ENCODE measurements around the gene THRA.

Gene THRA

GRCh38 chr17:40098846-40099618 lies 36.3 kb downstream of the THRA start:
- Histone ChIP-seq H3K9me3 (ENCODE audit: control insufficient read depth in 5 of 5, low read length in 5 of 5) (no peaks in the 10 kb centered on the region), H3K4me1 (ENCODE audit: control insufficient read depth in 5 of 5, insufficient read depth in 5 of 5, low read length in 5 of 5) (peaks cover 46 to 92% (median 77%) of the 10 kb centered on the region in 5 donors), H3K27me3 (ENCODE audit: control insufficient read depth in 5 of 5, insufficient read depth in 4 of 5, low read length in 5 of 5) (peaks cover 0 to 8% (median 0%) of the 10 kb centered on the region in 5 donors), H3K9ac (ENCODE audit: low read length in 5 of 5) (peak overlapping the region; percentile 88 to 98 (median 97)), H3K27ac (ENCODE audit: low read depth, low read length) (peak overlapping the region; percentile 95), H3K36me3 (ENCODE audit: control insufficient read depth in 5 of 5, insufficient read depth in 5 of 5, low read length in 5 of 5) (peaks cover 0 to 41% (median 39%) of the 10 kb centered on the region in 5 donors), H3K4me3 (ENCODE audit: low read depth in 1 of 5, low read length in 5 of 5) (peak overlapping the region; percentile 86 to 100 (median 92))

DNA sequence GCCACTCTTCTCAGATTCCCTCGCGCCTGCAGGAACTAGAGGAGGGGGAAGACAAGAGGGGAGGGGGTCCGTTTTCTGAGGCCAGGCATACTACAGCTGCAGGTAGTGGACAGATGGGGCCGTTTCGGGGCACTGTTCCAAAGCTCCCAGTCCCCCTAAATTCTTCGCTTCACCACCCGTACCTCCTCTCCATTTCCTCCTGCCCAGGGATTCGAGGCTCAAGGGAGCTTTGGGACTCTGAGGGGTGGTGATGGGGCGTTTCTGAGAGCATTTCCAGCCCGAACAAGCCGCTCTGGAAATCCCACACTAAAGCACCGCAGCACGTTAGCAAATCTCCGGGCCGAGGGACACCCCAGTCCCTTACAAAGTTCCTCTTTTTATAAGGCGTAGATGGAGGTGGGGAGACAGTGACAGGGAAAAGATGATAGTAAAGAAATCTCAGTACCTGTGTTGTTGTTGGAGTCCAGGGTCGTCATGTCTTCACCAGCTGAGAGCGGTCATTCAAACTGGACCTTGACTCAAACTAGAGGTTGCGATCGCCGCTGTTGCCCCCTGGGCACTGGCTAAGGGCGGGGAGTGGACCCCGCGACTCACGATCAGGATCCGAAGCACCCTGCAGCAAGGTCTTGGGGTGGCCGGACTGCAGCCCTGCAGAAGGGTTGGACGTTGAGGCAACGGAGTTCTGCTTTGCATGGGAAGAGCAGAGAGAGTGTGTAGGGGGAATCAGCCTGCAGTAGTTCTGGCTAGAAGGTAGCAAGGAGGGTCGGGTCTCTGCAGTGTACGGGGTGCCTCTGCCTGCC lies 37.1 kb downstream of the THRA start:
- Histone ChIP-seq H3K4me3 (ENCODE audit: low read depth in 1 of 5, low read length in 5 of 5) (peak overlapping the region; percentile 86 to 100 (median 92)), H3K27me3 (ENCODE audit: control insufficient read depth in 5 of 5, insufficient read depth in 4 of 5, low read length in 5 of 5) (peaks cover 0 to 8% (median 0%) of the 10 kb centered on the region in 5 donors), H3K9me3 (ENCODE audit: control insufficient read depth in 5 of 5, low read length in 5 of 5) (no peaks in the 10 kb centered on the region), H3K9ac (ENCODE audit: low read length in 5 of 5) (peak overlapping the region; percentile 88 to 98 (median 97)), H3K4me1 (ENCODE audit: control insufficient read depth in 5 of 5, insufficient read depth in 5 of 5, low read length in 5 of 5) (peaks cover 52 to 92% (median 76%) of the 10 kb centered on the region in 5 donors), H3K36me3 (ENCODE audit: control insufficient read depth in 5 of 5, insufficient read depth in 5 of 5, low read length in 5 of 5) (peaks cover 0 to 34% (median 31%) of the 10 kb centered on the region in 5 donors), H3K27ac (ENCODE audit: low read depth, low read length) (peak overlapping the region; percentile 95)

DNA sequence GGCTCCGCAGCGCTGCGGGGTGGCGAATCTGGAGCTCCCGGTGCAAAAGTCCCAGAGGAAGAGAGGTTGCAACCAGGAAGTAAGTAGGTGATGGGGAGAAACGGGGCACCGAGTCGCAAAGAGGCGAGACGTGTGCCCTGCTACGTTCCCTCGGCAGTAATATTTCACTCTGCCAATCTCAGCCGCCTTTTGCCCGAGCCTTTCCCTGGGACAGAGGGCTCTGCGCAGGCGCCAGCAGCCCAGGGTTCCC lies 37.6 kb downstream of the THRA start, which contains the start of gene NR1D1:
Gene NR1D1, minus strand, starts transcription at position 171 of the 250 bp plus-strand sequence. CDS start 495 bp downstream, outside the sequence.
- H3K9me3 ChIP-seq (ENCODE audit: control insufficient read depth in 5 of 5, low read length in 5 of 5): no peaks in the 10 kb centered on the region
- peaks cover 0 to 28% (median 26%) of the 10 kb centered on the region in 5 donors for H3K36me3 ChIP-seq (ENCODE audit: control insufficient read depth in 5 of 5, insufficient read depth in 5 of 5, low read length in 5 of 5)
- H3K27me3 ChIP-seq (ENCODE audit: control insufficient read depth in 5 of 5, insufficient read depth in 4 of 5, low read length in 5 of 5): peaks cover 0 to 8% (median 0%) of the 10 kb centered on the region in 5 donors
- peak within 1 kb of the TSS; percentile 86 to 100 (median 92) for H3K4me3 ChIP-seq (ENCODE audit: low read depth in 1 of 5, low read length in 5 of 5)
- peak within 1 kb of the TSS; percentile 95 for H3K27ac ChIP-seq (ENCODE audit: low read depth, low read length)
- peaks cover 50 to 92% (median 76%) of the 10 kb centered on the region in 5 donors for H3K4me1 ChIP-seq (ENCODE audit: control insufficient read depth in 5 of 5, insufficient read depth in 5 of 5, low read length in 5 of 5)
- H3K9ac ChIP-seq (ENCODE audit: low read length in 5 of 5): peak within 1 kb of the TSS; percentile 88 to 98 (median 97)

GRCh38 chr17:40100669-40101366 lies 38.1 kb downstream of the THRA start:
- H3K36me3 ChIP-seq (ENCODE audit: control insufficient read depth in 5 of 5, insufficient read depth in 5 of 5, low read length in 5 of 5): peaks cover 0 to 24% (median 21%) of the 10 kb centered on the region in 5 donors
- peaks cover 47 to 92% (median 76%) of the 10 kb centered on the region in 5 donors for H3K4me1 ChIP-seq (ENCODE audit: control insufficient read depth in 5 of 5, insufficient read depth in 5 of 5, low read length in 5 of 5)
- H3K4me3 ChIP-seq (ENCODE audit: low read depth in 1 of 5, low read length in 5 of 5): peak overlapping the region; percentile 72 to 100 (median 90)
- H3K27ac ChIP-seq (ENCODE audit: low read depth, low read length): peak overlapping the region; percentile 95
- peaks cover 0 to 8% (median 0%) of the 10 kb centered on the region in 5 donors for H3K27me3 ChIP-seq (ENCODE audit: control insufficient read depth in 5 of 5, insufficient read depth in 4 of 5, low read length in 5 of 5)
- no peaks in the 10 kb centered on the region for H3K9me3 ChIP-seq (ENCODE audit: control insufficient read depth in 5 of 5, low read length in 5 of 5)
- peak overlapping the region; percentile 88 to 98 (median 97) for H3K9ac ChIP-seq (ENCODE audit: low read length in 5 of 5)

DNA sequence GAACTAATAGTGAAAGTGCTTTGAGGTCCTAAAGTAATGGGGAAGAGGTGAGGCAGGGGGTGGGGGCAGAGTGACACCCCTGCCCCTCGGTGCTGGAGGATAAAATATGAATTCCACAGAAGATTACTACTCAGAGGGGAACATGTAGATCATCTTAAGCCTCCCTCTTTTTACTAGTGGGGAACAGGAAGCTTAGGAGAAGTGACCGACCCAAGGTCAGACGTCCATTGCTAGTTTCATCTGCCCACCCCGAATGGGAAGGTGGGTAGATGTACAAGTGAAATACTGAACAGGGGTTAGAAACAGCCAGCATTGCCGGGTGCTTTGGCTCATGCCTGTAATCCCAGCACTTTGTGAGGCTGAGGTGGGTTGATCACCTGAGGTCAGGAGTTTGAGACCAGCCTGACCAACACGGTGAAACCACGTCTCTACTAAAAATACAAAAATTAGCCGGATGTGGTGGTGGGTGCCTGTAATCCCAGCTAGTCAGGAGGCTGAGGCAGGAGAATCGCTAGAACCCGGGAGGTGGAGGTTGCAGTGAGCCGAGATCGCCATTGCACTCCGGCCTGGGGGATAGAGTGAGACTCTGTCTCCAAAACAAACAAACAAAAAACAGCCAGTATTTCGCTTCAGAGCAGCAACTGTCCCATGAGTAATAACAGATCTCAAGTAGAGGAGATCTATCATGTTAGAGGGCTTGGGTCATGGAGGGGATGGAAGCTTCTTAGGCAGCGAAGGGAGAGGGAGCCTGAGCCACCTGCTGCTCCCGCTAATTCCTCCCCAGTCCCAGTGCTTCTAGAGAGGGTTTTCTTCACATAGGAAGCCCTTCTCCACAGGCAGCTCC lies 38.8 kb downstream of the THRA start:
- no peaks in the 10 kb centered on the region for H3K9me3 ChIP-seq (ENCODE audit: control insufficient read depth in 5 of 5, low read length in 5 of 5)
- peaks cover 43 to 92% (median 76%) of the 10 kb centered on the region in 5 donors for H3K4me1 ChIP-seq (ENCODE audit: control insufficient read depth in 5 of 5, insufficient read depth in 5 of 5, low read length in 5 of 5)
- peak overlapping the region; percentile 42 to 100 (median 86) for H3K4me3 ChIP-seq (ENCODE audit: low read depth in 1 of 5, low read length in 5 of 5)
- peak overlapping the region in 3 of 5 donors; percentile 47 to 97 (median 70) for H3K9ac ChIP-seq (ENCODE audit: low read length in 5 of 5)
- H3K27me3 ChIP-seq (ENCODE audit: control insufficient read depth in 5 of 5, insufficient read depth in 4 of 5, low read length in 5 of 5): peaks cover 0 to 8% (median 0%) of the 10 kb centered on the region in 5 donors
- H3K36me3 ChIP-seq (ENCODE audit: control insufficient read depth in 5 of 5, insufficient read depth in 5 of 5, low read length in 5 of 5): peaks cover 0 to 16% (median 14%) of the 10 kb centered on the region in 5 donors
- peak overlapping the region; percentile 95 for H3K27ac ChIP-seq (ENCODE audit: low read depth, low read length)

DNA sequence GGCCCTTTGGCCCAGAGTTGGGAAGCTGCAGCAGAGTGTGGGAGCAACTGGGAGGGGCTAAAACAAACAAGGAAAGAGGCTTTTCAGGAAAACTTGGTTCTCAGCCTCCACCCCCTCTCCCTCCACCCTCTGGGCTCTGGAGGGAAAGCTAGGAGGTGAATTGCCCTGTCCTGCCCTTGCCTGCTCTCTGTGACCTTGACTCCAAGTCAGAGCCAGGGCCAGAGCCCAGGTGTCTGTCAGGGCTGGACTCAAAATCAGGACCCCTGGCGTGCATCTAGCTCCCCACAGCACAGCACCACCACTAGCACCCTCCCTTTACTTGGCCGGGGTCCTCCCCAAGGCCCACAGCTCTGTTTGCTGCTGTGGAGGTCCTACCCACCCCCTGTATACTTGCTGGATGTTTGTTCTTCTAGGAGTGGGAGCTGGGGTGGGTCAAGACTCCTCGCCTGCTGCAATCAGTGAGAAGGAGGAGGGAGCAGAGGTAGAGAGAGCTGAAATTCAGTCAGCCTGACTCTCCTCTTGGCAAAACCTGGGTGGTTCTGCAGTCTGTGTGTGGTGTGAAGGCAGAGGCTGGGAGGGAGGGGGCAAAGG lies 40.4 kb downstream of the THRA start:
- Histone ChIP-seq H3K4me1 (ENCODE audit: control insufficient read depth in 5 of 5, insufficient read depth in 5 of 5, low read length in 5 of 5) (peaks cover 36 to 92% (median 76%) of the 10 kb centered on the region in 5 donors), H3K9ac (ENCODE audit: low read length in 5 of 5) (peak overlapping the region in 2 of 5 donors; percentile 32 to 35), H3K4me3 (ENCODE audit: low read depth in 1 of 5, low read length in 5 of 5) (peak overlapping the region in 2 of 5 donors; percentile 10 to 27)

DNA sequence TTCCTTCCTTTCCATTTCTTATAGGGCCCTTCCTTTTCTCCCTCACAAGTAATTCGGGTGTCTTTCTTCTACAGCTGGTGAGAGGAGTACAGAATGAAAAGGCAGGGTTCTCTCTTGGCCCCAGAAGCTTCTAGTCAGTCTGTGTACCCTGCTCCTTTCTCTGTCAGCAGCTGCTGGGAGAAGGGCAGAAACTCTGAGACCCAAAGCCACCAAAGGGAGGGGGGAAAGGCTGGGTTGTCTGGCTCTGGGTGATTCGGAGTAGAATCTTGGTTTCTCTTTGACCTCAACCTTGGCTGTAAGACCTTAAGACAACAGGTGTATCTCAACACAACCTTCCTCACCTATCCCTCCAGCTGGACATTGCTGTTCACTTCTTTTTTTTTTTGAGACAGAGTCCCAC lies 40.9 kb downstream of the THRA start:
- Histone ChIP-seq H3K9ac (ENCODE audit: low read length in 5 of 5) (peak overlapping the region in 2 of 5 donors; percentile 32 to 35), H3K4me1 (ENCODE audit: control insufficient read depth in 5 of 5, insufficient read depth in 5 of 5, low read length in 5 of 5) (peaks cover 36 to 92% (median 74%) of the 10 kb centered on the region in 5 donors)

More for the DNA sequence above, 40.4 kb downstream of the THRA start:
- peaks cover 0 to 1% (median under 1%) of the 10 kb centered on the region in 5 donors for H3K36me3 ChIP-seq (ENCODE audit: control insufficient read depth in 5 of 5, insufficient read depth in 5 of 5, low read length in 5 of 5)
- peak overlapping the region; percentile 61 for H3K27ac ChIP-seq (ENCODE audit: low read depth, low read length)
- H3K27me3 ChIP-seq (ENCODE audit: control insufficient read depth in 5 of 5, insufficient read depth in 4 of 5, low read length in 5 of 5): peaks cover 0 to 8% (median 0%) of the 10 kb centered on the region in 5 donors
- H3K9me3 ChIP-seq (ENCODE audit: control insufficient read depth in 5 of 5, low read length in 5 of 5): no peaks in the 10 kb centered on the region

GRCh38 chr17:40104594-40105486 lies 42.1 kb downstream of the THRA start:
- H3K4me1 ChIP-seq (ENCODE audit: control insufficient read depth in 5 of 5, insufficient read depth in 5 of 5, low read length in 5 of 5): peaks cover 39 to 97% (median 85%) of the 10 kb centered on the region in 5 donors
- H3K9ac ChIP-seq (ENCODE audit: low read length in 5 of 5): no peak overlapping the region
- H3K4me3 ChIP-seq (ENCODE audit: low read depth in 1 of 5, low read length in 5 of 5): peak overlapping the region in 1 of 5 donors; percentile 5
- no peaks in the 10 kb centered on the region for H3K36me3 ChIP-seq (ENCODE audit: control insufficient read depth in 5 of 5, insufficient read depth in 5 of 5, low read length in 5 of 5)
- no peaks in the 10 kb centered on the region for H3K9me3 ChIP-seq (ENCODE audit: control insufficient read depth in 5 of 5, low read length in 5 of 5)
- H3K27ac ChIP-seq (ENCODE audit: low read depth, low read length): no peak overlapping the region
- peaks cover 0 to 8% (median 0%) of the 10 kb centered on the region in 5 donors for H3K27me3 ChIP-seq (ENCODE audit: control insufficient read depth in 5 of 5, insufficient read depth in 4 of 5, low read length in 5 of 5)

More for the DNA sequence above, 40.9 kb downstream of the THRA start:
- Histone ChIP-seq H3K27ac (ENCODE audit: low read depth, low read length) (peak overlapping the region; percentile 61), H3K9me3 (ENCODE audit: control insufficient read depth in 5 of 5, low read length in 5 of 5) (no peaks in the 10 kb centered on the region), H3K36me3 (ENCODE audit: control insufficient read depth in 5 of 5, insufficient read depth in 5 of 5, low read length in 5 of 5) (no peaks in the 10 kb centered on the region), H3K27me3 (ENCODE audit: control insufficient read depth in 5 of 5, insufficient read depth in 4 of 5, low read length in 5 of 5) (peaks cover 0 to 8% (median 0%) of the 10 kb centered on the region in 5 donors), H3K4me3 (ENCODE audit: low read depth in 1 of 5, low read length in 5 of 5) (peak overlapping the region in 1 of 5 donors; percentile 10)

All from subcutaneous abdominal adipose tissue (tissue), 5 donors.